ENCODE measurements around the gene OR10D3. TPM values are rescaled to one million over a fixed set of nuclear protein-coding genes. Genes with fewer than 3 reads are reported as not detected.

The OR10D3 gene
- polyA plus RNA-seq, 1 of the 3 experiments (the other 2 are of a cell fraction): not detected

GRCh38 chr11:124194293-124195188, 11.4 kb downstream of the OR10D3 start:
- H3K27ac ChIP-seq (ENCODE audit: low read depth in 2 of 2, low read length in 1 of 2): no peak overlapping the region
- H3K9me2 ChIP-seq: no peaks in the 10 kb centered on the region
- no peaks in the 10 kb centered on the region for H3K79me2 ChIP-seq (ENCODE audit: insufficient read depth)
- no peak overlapping the region for H3K4me3 ChIP-seq (ENCODE audit: low read depth in 2 of 2, low read length in 1 of 2)
- CTCF ChIA-PET: interaction anchor here (0.6 to 13.1 kb wide), 28 partner anchors 11 to 208 kb away, joined by 3 to 247 read pairs (median 4); partner anchors contain the start of genes OR10D3, OR10G8 and VWA5A
- POLR2A ChIA-PET: no interaction called here
- H2AFZ ChIP-seq (ENCODE audit: low read depth): no peak overlapping the region
- 32% methylated on average over 6 of the region's 6 CpGs for WGBS (ENCODE audit: low lambda C conversion rate)
- DNase-seq: no peak
- no peaks in the 10 kb centered on the region for H3K9me3 ChIP-seq
- no peaks in the 10 kb centered on the region for H4K20me1 ChIP-seq (ENCODE audit: insufficient read depth)
- peaks cover 4% of the 10 kb centered on the region; the same call in 1 of the 2 replicates for H3K27me3 ChIP-seq (ENCODE audit: insufficient read depth)
- no peaks in the 10 kb centered on the region for H3K4me1 ChIP-seq (ENCODE audit: control insufficient read depth in 1 of 2, insufficient read depth in 2 of 2, low read depth in 1 of 2, low read length in 1 of 2)
- no peak overlapping the region for H3K9ac ChIP-seq
- H3K4me2 ChIP-seq: no peak overlapping the region
- no peaks in the 10 kb centered on the region for H3K36me3 ChIP-seq (replicated peaks in 1 of 2; ENCODE audit: control insufficient read depth in 1 of 2, insufficient read depth in 2 of 2, low read length in 1 of 2)
- no peaks in the 10 kb centered on the region for H3F3A ChIP-seq (replicated peaks; ENCODE audit: insufficient read depth)
- TF ChIP-seq NFIC (IDR thresholded peaks at IDR 0.05; ENCODE audit: borderline replicate concordance) (0 out of 2 replicates have a peak, but pooled peaks have one; percentile 7), GABPA (IDR thresholded peaks at IDR 0.05; ENCODE audit: low read depth) (no peak)

- Histone ChIP-seq H2AFZ (ENCODE audit: low read depth) (no peak overlapping the region), H3K4me3 (ENCODE audit: low read depth in 2 of 2, low read length in 1 of 2) (no peak overlapping the region), H3K9me3 (no peaks in the 10 kb centered on the region), H3K9me2 (no peaks in the 10 kb centered on the region), H3K4me2 (no peak overlapping the region), H3F3A (replicated peaks; ENCODE audit: insufficient read depth) (no peaks in the 10 kb centered on the region), H4K20me1 (ENCODE audit: insufficient read depth) (no peaks in the 10 kb centered on the region), H3K27me3 (ENCODE audit: insufficient read depth) (peaks cover 4% of the 10 kb centered on the region; the same call in 1 of the 2 replicates), H3K36me3 (replicated peaks in 1 of 2; ENCODE audit: control insufficient read depth in 1 of 2, insufficient read depth in 2 of 2, low read length in 1 of 2) (no peaks in the 10 kb centered on the region), H3K4me1 (ENCODE audit: control insufficient read depth in 1 of 2, insufficient read depth in 2 of 2, low read depth in 1 of 2, low read length in 1 of 2) (no peaks in the 10 kb centered on the region), H3K9ac (no peak overlapping the region), H3K27ac (ENCODE audit: low read depth in 2 of 2, low read length in 1 of 2) (no peak overlapping the region), H3K79me2 (ENCODE audit: insufficient read depth) (no peaks in the 10 kb centered on the region)
- DNase-seq: peak; percentile 64
- CTCF ChIA-PET: interaction anchor here (0.6 to 13.1 kb wide), 27 partner anchors 10 to 209 kb away, joined by 3 to 247 read pairs (median 4); partner anchors contain the start of genes OR10D3, OR10G8 and VWA5A
- TF ChIP-seq USF1 (IDR thresholded peaks at IDR 0.05; ENCODE audit: borderline replicate concordance, low read depth) (no peak), RXRA (IDR thresholded peaks at IDR 0.05; ENCODE audit: borderline replicate concordance, low read depth) (no peak), NFIC (IDR thresholded peaks at IDR 0.05; ENCODE audit: borderline replicate concordance) (0 out of 2 replicates have a peak, but pooled peaks have one; percentile 0), RAD21 (IDR thresholded peaks at IDR 0.05; ENCODE audit: low read length) (peak; percentile 77), TCF12 (IDR thresholded peaks at IDR 0.05) (no peak), CHD2 (IDR thresholded peaks at IDR 0.05; ENCODE audit: low read length, partially characterized antibody) (no peak), SMC3 (IDR thresholded peaks at IDR 0.05; ENCODE audit: low read depth, low read length) (peak; percentile 72), FOXM1 (IDR thresholded peaks at IDR 0.05; ENCODE audit: low read depth) (no peak)
- TF ChIP-seq, protein P1, sequence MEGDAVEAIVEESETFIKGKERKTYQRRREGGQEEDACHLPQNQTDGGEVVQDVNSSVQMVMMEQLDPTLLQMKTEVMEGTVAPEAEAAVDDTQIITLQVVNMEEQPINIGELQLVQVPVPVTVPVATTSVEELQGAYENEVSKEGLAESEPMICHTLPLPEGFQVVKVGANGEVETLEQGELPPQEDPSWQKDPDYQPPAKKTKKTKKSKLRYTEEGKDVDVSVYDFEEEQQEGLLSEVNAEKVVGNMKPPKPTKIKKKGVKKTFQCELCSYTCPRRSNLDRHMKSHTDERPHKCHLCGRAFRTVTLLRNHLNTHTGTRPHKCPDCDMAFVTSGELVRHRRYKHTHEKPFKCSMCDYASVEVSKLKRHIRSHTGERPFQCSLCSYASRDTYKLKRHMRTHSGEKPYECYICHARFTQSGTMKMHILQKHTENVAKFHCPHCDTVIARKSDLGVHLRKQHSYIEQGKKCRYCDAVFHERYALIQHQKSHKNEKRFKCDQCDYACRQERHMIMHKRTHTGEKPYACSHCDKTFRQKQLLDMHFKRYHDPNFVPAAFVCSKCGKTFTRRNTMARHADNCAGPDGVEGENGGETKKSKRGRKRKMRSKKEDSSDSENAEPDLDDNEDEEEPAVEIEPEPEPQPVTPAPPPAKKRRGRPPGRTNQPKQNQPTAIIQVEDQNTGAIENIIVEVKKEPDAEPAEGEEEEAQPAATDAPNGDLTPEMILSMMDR (IDR thresholded peaks at IDR 0.05): peak; percentile 76
- POLR2A ChIA-PET: no interaction called here
- 1% methylated on average over 4 of the region's 4 CpGs for WGBS (ENCODE audit: low lambda C conversion rate)
Observed at GRCh38 chr11:124195189-124195734, 12.1 kb downstream of the OR10D3 start.

All from SK-N-SH (cell line).